SK-N-SH (cell line): Measurements from ENCODE around the gene KLC4. TPM values are rescaled to one million over a fixed set of nuclear protein-coding genes. Genes with fewer than 3 reads are reported as not detected.

Experiments
- CTCF ChIA-PET: fragments of 300-600, 350-600 bp; formaldehyde crosslinking; extraction: SDS; loops from one replicate; lab custom pipeline; 2021; lab: Yijun Ruan, JAX
- POLR2A ChIA-PET: fragments of 350-600 bp; sonication (Branson Sonifier 250); formaldehyde crosslinking; extraction: SDS; loops from one replicate; lab custom pipeline; 2020; ENCODE audit warnings: antibody characterized with exemption, inconsistent platforms; lab: Yijun Ruan, JAX
- DNase-seq: peaks from one replicate; pipeline ENCODE4 v3.0.0; 2012
- H2AFZ ChIP-seq: fragments of 200-600 bp; sonication (generic); 2 replicates; pipeline ENCODE4 v1.8.1; 2016; ENCODE audit warnings: antibody characterized with exemption, mild to moderate bottlenecking, low read depth
- H3F3A ChIP-seq: fragments of 200-600 bp; sonication (generic); replicated peaks from 2 replicates; pipeline ENCODE3; 2016; ENCODE audit warnings: antibody characterized with exemption, mild to moderate bottlenecking; ENCODE audit not compliant: insufficient read depth
- H3K27ac ChIP-seq, 2 experiments: fragments of 200-500 bp in 1 of 2; fragments of 200-600 bp in 1 of 2; sonication (Bioruptor generic) in 1 of 2; sonication (generic), shearing (Covaris generic) in 1 of 2; 2 replicates each; pipeline versions ENCODE4 v1.5.1 to v1.6.1; 2014 to 2016; ENCODE audit warnings: low read depth in 2 of 2, inconsistent platforms in 1 of 2, low read length in 1 of 2, mild to moderate bottlenecking in 1 of 2, mixed read lengths in 1 of 2
- H3K27me3 ChIP-seq: fragments of 200-600 bp; sonication (generic), shearing (Covaris generic); 2 replicates; pipeline ENCODE4 v1.6.1; 2016; ENCODE audit warnings: mixed run types; ENCODE audit not compliant: insufficient read depth
- H3K36me3 ChIP-seq, 2 experiments: fragments of 200-500 bp in 1 of 2; fragments of 200-600 bp in 1 of 2; sonication (Bioruptor generic) in 1 of 2; sonication (generic) in 1 of 2; replicated peaks in 1 of 2; 2 replicates each; pipeline versions ENCODE3 to v1.5.1; 2014 to 2016; ENCODE audit warnings: low read length in 1 of 2, mild to moderate bottlenecking in 1 of 2; ENCODE audit not compliant: insufficient read depth in 2 of 2, control insufficient read depth in 1 of 2
- H3K4me1 ChIP-seq, 2 experiments: fragments of 200-500 bp in 1 of 2; fragments of 200-600 bp in 1 of 2; sonication (Bioruptor generic) in 1 of 2; sonication (generic), shearing (Covaris generic) in 1 of 2; 2 replicates each; pipeline versions ENCODE4 v1.5.1 to v1.6.1; 2014 to 2016; ENCODE audit warnings: low read depth in 1 of 2, low read length in 1 of 2, mixed run types in 1 of 2; ENCODE audit not compliant: insufficient read depth in 2 of 2, control insufficient read depth in 1 of 2
- H3K4me2 ChIP-seq: fragments of 200-600 bp; sonication (generic), shearing (Covaris generic); 2 replicates; pipeline ENCODE4 v1.6.1; 2017; ENCODE audit warnings: mixed run types
- H3K4me3 ChIP-seq, 2 experiments: fragments of 200-500 bp in 1 of 2; fragments of 200-600 bp in 1 of 2; sonication (Bioruptor generic) in 1 of 2; sonication (generic), shearing (Covaris generic) in 1 of 2; 2 replicates each; pipeline versions ENCODE4 v1.5.1 to v1.8.1; 2014 to 2016; ENCODE audit warnings: low read depth in 2 of 2, inconsistent platforms in 1 of 2, low read length in 1 of 2, mild to moderate bottlenecking in 1 of 2, mixed read lengths in 1 of 2, moderate library complexity in 1 of 2
- H3K79me2 ChIP-seq: fragments of 200-600 bp; sonication (generic); 2 replicates; pipeline ENCODE4 v1.8.1; 2017; ENCODE audit warnings: mild to moderate bottlenecking; ENCODE audit not compliant: insufficient read depth
- H3K9ac ChIP-seq: fragments of 200-600 bp; sonication (generic); 2 replicates; pipeline ENCODE4 v1.6.1; 2017; ENCODE audit warnings: mixed run types
- H3K9me2 ChIP-seq: fragments of 200-600 bp; sonication (generic); 2 replicates; pipeline ENCODE4 v1.6.1; 2017; ENCODE audit warnings: mixed run types
- H3K9me3 ChIP-seq: fragments of 200-600 bp; sonication (generic); 2 replicates; pipeline ENCODE4 v1.6.1; 2017; ENCODE audit warnings: mixed run types, mild to moderate bottlenecking, moderate library complexity
- H4K20me1 ChIP-seq: fragments of 200-600 bp; sonication (generic); 2 replicates; pipeline ENCODE4 v1.6.1; 2017; ENCODE audit warnings: mild to moderate bottlenecking, mixed run types; ENCODE audit not compliant: insufficient read depth
- CHD2 ChIP-seq: fragments of 150-350 bp; IDR thresholded peaks from 2 replicates; pipeline ENCODE4 v1.6.1; 2018; ENCODE audit warnings: low read length; ENCODE audit not compliant: partially characterized antibody
- CTCF ChIP-seq: fragments of 200-600 bp; sonication (generic); IDR thresholded peaks from 2 replicates; pipeline ENCODE4 v1.6.1; 2017; ENCODE audit warnings: antibody characterized with exemption, mild to moderate bottlenecking, moderate library complexity
- EP300 ChIP-seq, 2 experiments: IDR thresholded peaks; 2 replicates each; pipeline versions ENCODE4 v1.4.0 to v1.6.1; 2012; ENCODE audit warnings: borderline replicate concordance in 1 of 2, low read depth in 1 of 2, low read length in 1 of 2
- FOXJ3 ChIP-seq: sonication (generic); formaldehyde crosslinking; IDR thresholded peaks from 2 replicates; pipeline ENCODE4 v1.5.1; 2020; ENCODE audit warnings: mild to moderate bottlenecking, missing genetic modification reagents
- GABPA ChIP-seq: IDR thresholded peaks from 2 replicates; pipeline ENCODE4 v1.4.0; 2012; ENCODE audit warnings: low read depth, mild to moderate bottlenecking
- JUND ChIP-seq: IDR thresholded peaks from 2 replicates; pipeline ENCODE4 v1.4.0; 2012
- MEF2A ChIP-seq: IDR thresholded peaks from 2 replicates; pipeline ENCODE4 v1.4.0; 2012; ENCODE audit warnings: low read depth, borderline replicate concordance
- MXI1 ChIP-seq: IDR thresholded peaks from 2 replicates; pipeline ENCODE4 v1.6.1; 2012; ENCODE audit warnings: mild to moderate bottlenecking, low read depth, low read length, improper control_type of control experiment
- NFIC ChIP-seq: IDR thresholded peaks from 2 replicates; pipeline ENCODE4 v1.4.0; 2012; ENCODE audit warnings: borderline replicate concordance
- POLR2AphosphoS5 ChIP-seq: IDR thresholded peaks from 2 replicates; pipeline ENCODE4 v1.6.1; 2012; ENCODE audit warnings: low read depth, low read length
- RFX5 ChIP-seq: IDR thresholded peaks from 2 replicates; pipeline ENCODE4 v1.6.1; 2012; ENCODE audit warnings: mild to moderate bottlenecking, improper control_type of control experiment, low read length
- SIN3A ChIP-seq: IDR thresholded peaks from 2 replicates; pipeline ENCODE4 v1.6.1; 2012; ENCODE audit warnings: low read depth, mild to moderate bottlenecking, low read length, moderate library complexity, borderline replicate concordance
- TAF1 ChIP-seq: IDR thresholded peaks from 2 replicates; pipeline ENCODE4 v1.6.1; 2012; ENCODE audit warnings: low read depth, mild to moderate bottlenecking, low read length, moderate library complexity, borderline replicate concordance
- YY1 ChIP-seq: IDR thresholded peaks from 2 replicates; pipeline ENCODE4 v1.4.0; 2012; ENCODE audit warnings: low read depth, mild to moderate bottlenecking
- ZBTB33 ChIP-seq: IDR thresholded peaks from 2 replicates; pipeline ENCODE4 v1.4.0; 2012; ENCODE audit warnings: low read depth, borderline replicate concordance
- WGBS: methylation state at CpG from one replicate; pipeline ENCODE4 v1.1.6; 2017; ENCODE audit warnings: low lambda C conversion rate; 5-methylcytosine and 5-hydroxymethylcytosine counted together
- polyA plus RNA-seq, 3 experiments: library from polyadenylated mRNA; depleted of rRNA; stranded (reverse); fragments of >200 nt; gene quantifications; 2 replicates each; pipeline ENCODE4 v1.2.3, GENCODE V29; 2012
- TF ChIP-seq, protein P1 (sequence below): IDR thresholded peaks from 2 replicates; pipeline ENCODE4; 2012
- TF ChIP-seq, protein P2 (sequence below): fragments of 150-350 bp; IDR thresholded peaks from 2 replicates; pipeline ENCODE4 v1.6.1; 2017; ENCODE audit warnings: antibody characterized with exemption, low read length, low read depth, borderline replicate concordance

Gene KLC4
- polyA plus RNA-seq, 1 of the 3 experiments (the other 2 are of a cell fraction) = 17.5 TPM

- DNase-seq = no peak
- Histone ChIP-seq H3K4me2 (no peak overlapping the region), H3K79me2 (no peaks in the 10 kb centered on the region), H3K27me3 (no peaks in the 10 kb centered on the region), H2AFZ (no peak overlapping the region), H3K27ac (no peak overlapping the region; a peak in 1 of 4 replicates), H3K4me3 (no peak overlapping the region), H4K20me1 (no peaks in the 10 kb centered on the region), H3F3A (peaks cover 26% of the 10 kb centered on the region), H3K9me2 (no peaks in the 10 kb centered on the region), H3K36me3 (peaks cover 36 to 43% of the 10 kb centered on the region in 2 experiments), H3K9ac (no peak overlapping the region), H3K4me1 (no peaks in the 10 kb centered on the region)
- ChIA-PET POLR2A (interaction anchor here (1.1 to 2.0 kb wide), 3 partner anchors 15 to 106 kb away, joined by 3 to 4 read pairs (median 3); partner anchors contain the start of genes CNPY3 and RRP36), CTCF (interaction anchor here (0.8 to 1.0 kb wide), 3 partner anchors 18 to 107 kb away, joined by 3 read pairs; partner anchors contain the start of genes CUL7 and GNMT)
- WGBS = 79% methylated on average over 4 of the region's 4 CpGs
- TF ChIP-seq SIN3A = no peak
- no peak for TF ChIP-seq ZBTB33
- TF ChIP-seq GABPA = no peak
- no peak for TF ChIP-seq RFX5
- no peak for TF ChIP-seq FOXJ3 (CRISPR knock-in tag)
- no peak for TF ChIP-seq CTCF
- TF ChIP-seq MEF2A = no peak
- no peak for TF ChIP-seq TAF1
- no peak for TF ChIP-seq CHD2
- TF ChIP-seq YY1 = no peak
- no peak for TF ChIP-seq POLR2AphosphoS5
- no peak for TF ChIP-seq EP300 (IDR thresholded peaks at IDR 0.05; ENCODE audit: borderline replicate concordance in 1 of 2, low read depth in 1 of 2, low read length in 1 of 2)
- TF ChIP-seq, protein P1, sequence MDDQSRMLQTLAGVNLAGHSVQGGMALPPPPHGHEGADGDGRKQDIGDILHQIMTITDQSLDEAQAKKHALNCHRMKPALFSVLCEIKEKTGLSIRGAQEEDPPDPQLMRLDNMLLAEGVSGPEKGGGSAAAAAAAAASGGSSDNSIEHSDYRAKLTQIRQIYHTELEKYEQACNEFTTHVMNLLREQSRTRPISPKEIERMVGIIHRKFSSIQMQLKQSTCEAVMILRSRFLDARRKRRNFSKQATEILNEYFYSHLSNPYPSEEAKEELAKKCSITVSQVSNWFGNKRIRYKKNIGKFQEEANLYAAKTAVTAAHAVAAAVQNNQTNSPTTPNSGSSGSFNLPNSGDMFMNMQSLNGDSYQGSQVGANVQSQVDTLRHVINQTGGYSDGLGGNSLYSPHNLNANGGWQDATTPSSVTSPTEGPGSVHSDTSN = no peak
- TF ChIP-seq JUND = no peak
- no peak for TF ChIP-seq NFIC
- TF ChIP-seq, protein P2, sequence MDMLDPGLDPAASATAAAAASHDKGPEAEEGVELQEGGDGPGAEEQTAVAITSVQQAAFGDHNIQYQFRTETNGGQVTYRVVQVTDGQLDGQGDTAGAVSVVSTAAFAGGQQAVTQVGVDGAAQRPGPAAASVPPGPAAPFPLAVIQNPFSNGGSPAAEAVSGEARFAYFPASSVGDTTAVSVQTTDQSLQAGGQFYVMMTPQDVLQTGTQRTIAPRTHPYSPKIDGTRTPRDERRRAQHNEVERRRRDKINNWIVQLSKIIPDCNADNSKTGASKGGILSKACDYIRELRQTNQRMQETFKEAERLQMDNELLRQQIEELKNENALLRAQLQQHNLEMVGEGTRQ = no peak
- TF ChIP-seq MXI1 = no peak
- TF ChIP-seq, all 33 proteins: peak for 0
- H3K9me3 ChIP-seq = no peaks in the 10 kb centered on the region
These were observed 23.8 kb upstream of the KLC4 start for GRCh38 chr6:43035495-43036194.
